Heart left ventricle (tissue), 16 donors: Measurements from ENCODE around the gene NT5C2. TPM values are rescaled to one million over a fixed set of nuclear protein-coding genes. Genes with fewer than 3 reads are reported as not detected.

ENCODE experiments used
- ATAC-seq, 4 donors: fragments of 200-7000 bp; cut with Tn5 transposase; one replicate each; pipeline ENCODE4 v1.9.1; 2020 to 2022; ENCODE audit warnings: moderate library complexity in 4 of 4, mild to moderate bottlenecking in 3 of 4, moderate number of reproducible peaks in 1 of 4
- DNase-seq, 5 donors: peaks; one replicate each; pipeline ENCODE4 v3.0.0-alpha.2; 2020
- H3K27ac ChIP-seq, 12 donors: fragments of 200-600 bp; sonication (generic) in 4 of 12; one replicate each; pipeline versions ENCODE4 v1.5.0 to v1.8.0; 2016 to 2022; ENCODE audit warnings: mild to moderate bottlenecking in 2 of 12
- H3K27me3 ChIP-seq, 9 donors: fragments of 200-600 bp; sonication (generic) in 2 of 9; one replicate each; pipeline versions ENCODE4 v1.5.1 to v1.8.0; 2016 to 2022; ENCODE audit warnings: mild to moderate bottlenecking in 3 of 9
- H3K36me3 ChIP-seq, 9 donors: fragments of 200-600 bp; sonication (generic) in 2 of 9; one replicate each; pipeline versions ENCODE4 v1.5.0 to v1.8.0; 2018 to 2022; ENCODE audit warnings: mild to moderate bottlenecking in 2 of 9
- H3K4me1 ChIP-seq, 12 donors: fragments of 200-600 bp; sonication (generic) in 4 of 12; one replicate each; pipeline versions ENCODE4 v1.5.0 to v1.8.0; 2016 to 2022; ENCODE audit warnings: mild to moderate bottlenecking in 3 of 12
- H3K4me3 ChIP-seq, 12 donors: fragments of 200-600 bp; sonication (generic) in 4 of 12; one replicate each; pipeline versions ENCODE4 v1.5.0 to v1.8.0; 2017 to 2022; ENCODE audit warnings: mild to moderate bottlenecking in 9 of 12, moderate library complexity in 4 of 12
- H3K9me3 ChIP-seq, 12 donors: fragments of 200-600 bp; sonication (generic) in 4 of 12; one replicate each; pipeline versions ENCODE4 v1.5.0 to v1.8.0; 2016 to 2022; ENCODE audit warnings: mild to moderate bottlenecking in 1 of 12
- CTCF ChIP-seq, 12 donors: fragments of 200-600 bp; sonication (generic) in 4 of 12; IDR thresholded peaks; one replicate each; pipeline versions ENCODE4 v1.5.0 to v1.8.0; 2018 to 2022; ENCODE audit warnings: antibody characterized with exemption in 12 of 12, mild to moderate bottlenecking in 5 of 12
- POLR2A ChIP-seq, 2 donors: fragments of 450-650 bp; IDR thresholded peaks; one replicate each; pipeline ENCODE4 v1.6.1; 2017; ENCODE audit warnings: antibody characterized with exemption in 2 of 2, mild to moderate bottlenecking in 2 of 2, moderate library complexity in 2 of 2
- WGBS, 4 donors: extraction: QIAGEN DNeasy Blood & Tissue Kit in 2 of 4; methylation state at CpG; one replicate each; pipeline versions ENCODE4 v1.1.5 to v1.1.7; 2013 to 2018; 5-methylcytosine and 5-hydroxymethylcytosine counted together
- intact Hi-C, 10 donors: fragments of 100-400 bp; cut with DNase I; formaldehyde crosslinking; loops; one replicate each; pipeline versions ENCODE4 v1.11.1 to v1.14.2; 2022
- polyA plus RNA-seq, 2 donors: library from polyadenylated mRNA; stranded (reverse); fragments of 200-250 nt; gene quantifications; one replicate each; pipeline ENCODE4 v1.2.3, GENCODE V29; 2013
- total RNA-seq, 9 donors: library from RNA; depleted of rRNA in 2 of 9; stranded (reverse); fragments of >200 nt in 2 of 9; fragmentation: NEBNext Ultra II Directional in 3 of 9; extraction: Animal tissue kit (Norgen Biotek cat#: 25700) in 3 of 9; gene quantifications; one replicate each; pipeline versions ENCODE4 v1.1.0 to v1.2.4, GENCODE V29; 2016 to 2023
- donor health status: ischemic (EF 13 %, LVEDD 7.1; RV severe dilation, severe dysfunction).
- donor health status: healthy with polysubstance abuse.
- donor health status: DM: no; HTN: yes; CAD: no.
- donor health status: DM: no; HTN: no; CAD: no.
- donor health status: ischemic (EF 25% LVEDD 6.9; RV normal size, moderate dysfunction).
- donor health status: ischemic (EF 25% LVEDD 5.7; RV mildly dilated, moderate dysfunction).
- donor health status: healthy.
- donor health status: DM: yes; HTN: yes; CAD: no.
- donor health status: ischemic (EF 35%, LVEDD 5.7; RV mildly dilated, moderate dysfunction).
- donor health status: nonischemic (EF 11% LVEDD 7.7; RV severe dilation, severe dysfunction).
- donor health status: DM: yes; HTN: yes; CAD: no.
- donor health status: PGD.
- donor health status: ischemic (EF 29% LVEDD 5.4; RV normal size, mild dysfunction).
- donor health status: nonischemic (EF 23%, LVEDD 6.1; RV moderate dilation, normal function).

The NT5C2 gene
- total and polyA plus RNA-seq, 11 donors = 26.2 to 70.6 (median 43.6) TPM

GRCh38 chr10:103064956-103065355 is 128.1 kb downstream of the NT5C2 start:
- peaks cover 0 to 17% (median 7%) of the 10 kb centered on the region in 9 donors for H3K36me3 ChIP-seq

GRCh38 chr10:103062854-103063590 is 130.1 kb downstream of the NT5C2 start:
- WGBS, 4 donors = 85 to 88% (median 86%) methylated on average over 15 of the region's 15 CpGs
- H3K27ac ChIP-seq = no peak overlapping the region
- H3K4me1 ChIP-seq = peaks cover 0 to 11% (median 0%) of the 10 kb centered on the region in 12 donors
- no peaks in the 10 kb centered on the region for H3K27me3 ChIP-seq
- no peaks in the 10 kb centered on the region for H3K9me3 ChIP-seq
- intact Hi-C loops = loop anchor here in 4 of 10 donors (5.0 to 10.0 kb wide), 4 partner anchors 182 to 338 kb away; partner anchors contain the start of genes CYP17A1 (in 2 of the 4) and RPEL1 (in 1 of the 4)
- H3K4me3 ChIP-seq = no peak overlapping the region
- TF ChIP-seq POLR2A (IDR thresholded peaks at IDR 0.05) (no peak), CTCF (IDR thresholded peaks at IDR 0.05) (peak in 7 of 12 donors; percentile 8 to 48 (median 20))
- no peak for DNase-seq
- H3K36me3 ChIP-seq = peaks cover 0 to 6% (median 0%) of the 10 kb centered on the region in 9 donors
- peak in 3 of 4 donors; percentile 57 to 67 (median 67) for ATAC-seq

More at GRCh38 chr10:103064956-103065355, 128.1 kb downstream of the NT5C2 start:
- TF ChIP-seq CTCF (IDR thresholded peaks at IDR 0.05) (no peak), POLR2A (IDR thresholded peaks at IDR 0.05) (no peak)
- 90 to 92% (median 91%) methylated on average over 4 of the region's 4 CpGs for WGBS, 4 donors
- ATAC-seq = no peak
- Histone ChIP-seq H3K9me3 (no peaks in the 10 kb centered on the region), H3K27me3 (no peaks in the 10 kb centered on the region), H3K4me3 (no peak overlapping the region), H3K27ac (no peak overlapping the region), H3K4me1 (peaks cover 0 to 8% (median 0%) of the 10 kb centered on the region in 12 donors)
- intact Hi-C loops = loop anchor here (5.0 to 10.0 kb wide), 9 partner anchors 148 to 340 kb away; partner anchors contain the start of genes CYP17A1 (in 5 of the 10), CNNM2 (in 3 of the 10) and RPEL1 (in 1 of the 10)
- DNase-seq = no peak

GRCh38 chr10:103060575-103060974 is 132.5 kb downstream of the NT5C2 start:
- peaks cover 0 to 5% (median 0%) of the 10 kb centered on the region in 9 donors for H3K36me3 ChIP-seq
- H3K4me1 ChIP-seq = peaks cover 0 to 26% (median 6%) of the 10 kb centered on the region in 12 donors
- H3K27me3 ChIP-seq = no peaks in the 10 kb centered on the region
- no peak for DNase-seq
- no peak overlapping the region for H3K27ac ChIP-seq
- no peak overlapping the region for H3K4me3 ChIP-seq
- no peaks in the 10 kb centered on the region for H3K9me3 ChIP-seq
- intact Hi-C loops = loop anchor here in 4 of 10 donors (5.0 to 10.0 kb wide), 4 partner anchors 184 to 336 kb away; partner anchors contain the start of genes CYP17A1 (in 2 of the 4) and RPEL1 (in 1 of the 4)
- no peak for TF ChIP-seq POLR2A (IDR thresholded peaks at IDR 0.05)
- TF ChIP-seq CTCF (IDR thresholded peaks at IDR 0.05) = no peak
- 80 to 85% (median 82%) methylated on average over 2 of the region's 2 CpGs for WGBS, 4 donors
- no peak for ATAC-seq

GRCh38 chr10:103058034-103058433 is 135.0 kb downstream of the NT5C2 start:
- TF ChIP-seq CTCF (IDR thresholded peaks at IDR 0.05) = no peak
- no peak for TF ChIP-seq POLR2A (IDR thresholded peaks at IDR 0.05)
- 40 to 45% (median 42%) methylated on average over 3 of the region's 3 CpGs for WGBS, 4 donors
- peaks cover 0 to 49% (median 16%) of the 10 kb centered on the region in 12 donors for H3K4me1 ChIP-seq
- peak overlapping the region; percentile 20 to 90 (median 78) for H3K27ac ChIP-seq
- H3K36me3 ChIP-seq = peaks cover 0 to 5% (median 0%) of the 10 kb centered on the region in 9 donors
- intact Hi-C loops = no loop called here
- no peaks in the 10 kb centered on the region for H3K27me3 ChIP-seq
- no peak overlapping the region for H3K4me3 ChIP-seq
- no peaks in the 10 kb centered on the region for H3K9me3 ChIP-seq
- ATAC-seq = peak; percentile 33 to 74 (median 52)
- DNase-seq = no peak
